Measurements from ENCODE around the gene HUWE1. TPM values are rescaled to one million over a fixed set of nuclear protein-coding genes. Genes with fewer than 3 reads are reported as not detected.

Gene HUWE1
- total and polyA plus RNA-seq, 9 of the 15 experiments (the other 6 are each of a cell fraction or from before 2014, with no cell fraction given), result 23.9 to 204 (median 65.1) TPM

DNA sequence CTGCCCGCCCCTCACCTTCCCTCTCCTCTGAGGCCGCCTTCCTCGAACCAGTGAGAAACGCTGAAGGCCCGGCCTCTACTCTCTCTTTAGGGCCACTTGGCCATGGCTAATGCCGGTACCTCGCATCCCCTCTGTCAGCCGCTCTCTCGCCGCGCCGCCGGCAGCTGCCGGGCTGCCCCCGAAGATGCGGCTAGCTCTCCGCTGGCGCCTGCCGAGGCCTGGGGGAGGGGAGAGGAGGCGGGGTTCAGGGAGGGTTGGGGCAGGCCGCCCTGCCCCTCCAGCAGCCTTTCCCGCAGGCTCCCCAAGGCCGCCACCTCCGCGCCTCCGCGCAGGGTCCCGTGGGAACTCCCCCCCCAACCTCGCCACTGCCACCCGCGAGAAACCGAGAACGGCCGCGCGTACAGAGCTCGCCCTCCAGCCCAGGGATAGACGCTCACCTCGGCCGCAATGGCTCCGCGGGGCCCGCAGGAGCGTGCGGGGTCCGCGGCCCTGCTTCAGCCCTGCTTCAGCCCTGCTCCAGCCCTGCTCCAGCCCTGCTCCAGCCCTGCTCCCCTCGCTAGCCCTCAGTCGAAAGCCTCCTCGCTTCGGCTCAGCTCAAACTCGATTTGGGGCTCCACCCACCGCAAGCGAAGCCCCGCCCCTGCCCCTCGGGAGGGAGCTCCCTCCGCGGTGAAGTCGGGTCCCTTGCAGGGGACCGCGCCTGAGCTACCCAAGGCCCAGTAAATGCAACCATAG is at the start of gene HUWE1 (continued):
- TF ChIP-seq SAFB2 (IDR thresholded peaks at IDR 0.05; ENCODE audit: borderline replicate concordance, low read depth, low read length, severe bottlenecking), result no peak
- no peak for TF ChIP-seq KLF13 (tag; IDR thresholded peaks at IDR 0.05; ENCODE audit: borderline replicate concordance, low read depth)
- TF ChIP-seq, protein P1, sequence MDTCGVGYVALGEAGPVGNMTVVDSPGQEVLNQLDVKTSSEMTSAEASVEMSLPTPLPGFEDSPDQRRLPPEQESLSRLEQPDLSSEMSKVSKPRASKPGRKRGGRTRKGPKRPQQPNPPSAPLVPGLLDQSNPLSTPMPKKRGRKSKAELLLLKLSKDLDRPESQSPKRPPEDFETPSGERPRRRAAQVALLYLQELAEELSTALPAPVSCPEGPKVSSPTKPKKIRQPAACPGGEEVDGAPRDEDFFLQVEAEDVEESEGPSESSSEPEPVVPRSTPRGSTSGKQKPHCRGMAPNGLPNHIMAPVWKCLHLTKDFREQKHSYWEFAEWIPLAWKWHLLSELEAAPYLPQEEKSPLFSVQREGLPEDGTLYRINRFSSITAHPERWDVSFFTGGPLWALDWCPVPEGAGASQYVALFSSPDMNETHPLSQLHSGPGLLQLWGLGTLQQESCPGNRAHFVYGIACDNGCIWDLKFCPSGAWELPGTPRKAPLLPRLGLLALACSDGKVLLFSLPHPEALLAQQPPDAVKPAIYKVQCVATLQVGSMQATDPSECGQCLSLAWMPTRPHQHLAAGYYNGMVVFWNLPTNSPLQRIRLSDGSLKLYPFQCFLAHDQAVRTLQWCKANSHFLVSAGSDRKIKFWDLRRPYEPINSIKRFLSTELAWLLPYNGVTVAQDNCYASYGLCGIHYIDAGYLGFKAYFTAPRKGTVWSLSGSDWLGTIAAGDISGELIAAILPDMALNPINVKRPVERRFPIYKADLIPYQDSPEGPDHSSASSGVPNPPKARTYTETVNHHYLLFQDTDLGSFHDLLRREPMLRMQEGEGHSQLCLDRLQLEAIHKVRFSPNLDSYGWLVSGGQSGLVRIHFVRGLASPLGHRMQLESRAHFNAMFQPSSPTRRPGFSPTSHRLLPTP (IDR thresholded peaks at IDR 0.05; ENCODE audit: borderline replicate concordance, extremely low read depth, insufficient read length), result no peak
- no peak for TF ChIP-seq SMARCE1 (IDR thresholded peaks at IDR 0.05)
- TF ChIP-seq POLR2B (IDR thresholded peaks at IDR 0.05; ENCODE audit: low read depth, partially characterized antibody), result peak; percentile 32
- no peak for TF ChIP-seq HDAC8 (tag; IDR thresholded peaks at IDR 0.05)
- TF ChIP-seq RFX5 (IDR thresholded peaks at IDR 0.05; ENCODE audit: low read depth, low read length), result no peak
- TF ChIP-seq SAFB (IDR thresholded peaks at IDR 0.05; ENCODE audit: borderline replicate concordance, low read depth, low read length), result peak; percentile 82
- TF ChIP-seq, protein P2, sequence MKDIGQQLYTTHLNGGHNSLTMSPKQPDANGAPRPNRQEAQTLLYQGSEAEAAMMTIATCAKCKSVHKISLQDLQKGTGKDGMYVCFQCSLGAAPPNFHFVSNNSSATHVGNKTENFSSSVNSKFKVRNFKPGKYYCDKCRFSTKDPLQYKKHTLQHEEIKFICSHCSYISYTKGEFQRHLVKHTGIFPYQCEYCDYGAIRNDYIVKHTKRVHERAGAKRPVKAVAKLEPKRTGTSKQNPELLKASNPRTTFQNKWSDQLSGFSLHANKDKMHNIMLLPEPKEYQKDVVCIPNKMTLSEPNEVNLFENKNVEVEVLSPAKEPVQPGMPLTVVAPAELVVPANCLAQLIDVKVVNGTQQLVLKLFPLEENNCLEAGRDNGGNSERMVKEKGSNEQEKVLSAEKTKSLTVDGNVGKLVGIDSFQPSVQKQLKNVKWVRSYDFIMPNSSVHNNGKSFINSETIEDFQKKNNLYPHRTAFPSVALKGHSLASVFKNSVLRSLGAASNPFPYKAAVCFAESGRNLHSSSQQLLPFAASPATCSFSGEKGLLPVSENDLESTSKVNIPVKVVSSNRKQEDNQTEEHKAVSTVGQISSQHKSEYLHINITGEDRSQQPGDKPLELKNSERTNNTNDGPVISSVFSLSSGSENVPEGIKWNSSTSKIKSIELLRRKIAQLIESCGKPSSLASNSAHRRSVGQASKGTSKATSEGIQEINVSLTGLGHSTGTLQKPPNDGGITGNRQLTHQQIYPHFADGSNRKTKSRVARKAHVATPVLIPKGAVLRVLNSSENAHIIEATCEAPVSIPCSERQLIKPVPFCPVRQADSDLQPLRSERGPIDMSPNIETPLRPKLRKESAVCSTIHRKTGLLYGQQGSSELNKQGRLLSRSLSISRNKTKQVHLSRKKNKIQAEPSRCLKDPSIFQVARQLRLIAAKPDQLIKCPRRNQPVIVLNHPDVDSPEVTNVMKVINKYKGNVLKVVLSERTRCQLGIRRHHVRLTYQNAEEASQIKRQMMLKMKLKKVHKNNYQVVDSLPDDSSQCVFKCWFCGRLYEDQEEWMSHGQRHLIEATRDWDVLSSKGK (CRISPR knock-in tag; IDR thresholded peaks at IDR 0.05), result no peak
- no peak for TF ChIP-seq SNRNP70 (optimal IDR thresholded peaks at IDR 0.05; ENCODE audit: low read depth, low read length)
- TF ChIP-seq ZNF586 (CRISPR knock-in tag; conservative IDR thresholded peaks at IDR 0.05), result no peak
- TF ChIP-seq, protein P3, sequence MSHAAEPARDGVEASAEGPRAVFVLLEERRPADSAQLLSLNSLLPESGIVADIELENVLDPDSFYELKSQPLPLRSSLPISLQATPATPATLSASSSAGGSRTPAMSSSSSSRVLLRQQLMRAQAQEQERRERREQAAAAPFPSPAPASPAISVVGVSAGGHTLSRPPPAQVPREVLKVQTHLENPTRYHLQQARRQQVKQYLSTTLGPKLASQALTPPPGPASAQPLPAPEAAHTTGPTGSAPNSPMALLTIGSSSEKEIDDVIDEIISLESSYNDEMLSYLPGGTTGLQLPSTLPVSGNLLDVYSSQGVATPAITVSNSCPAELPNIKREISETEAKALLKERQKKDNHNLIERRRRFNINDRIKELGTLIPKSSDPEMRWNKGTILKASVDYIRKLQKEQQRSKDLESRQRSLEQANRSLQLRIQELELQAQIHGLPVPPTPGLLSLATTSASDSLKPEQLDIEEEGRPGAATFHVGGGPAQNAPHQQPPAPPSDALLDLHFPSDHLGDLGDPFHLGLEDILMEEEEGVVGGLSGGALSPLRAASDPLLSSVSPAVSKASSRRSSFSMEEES (CRISPR knock-in tag; IDR thresholded peaks at IDR 0.05), result no peak
- 0 out of 2 replicates have a peak, but pooled peaks have one; percentile 14 for TF ChIP-seq STAG1 (CRISPR knock-in tag; IDR thresholded peaks at IDR 0.05; ENCODE audit: borderline replicate concordance)
- no peak for TF ChIP-seq TAL1 (IDR thresholded peaks at IDR 0.05)
- TF ChIP-seq IRF2 (CRISPR knock-in tag; IDR thresholded peaks at IDR 0.05), result no peak
- TF ChIP-seq CBFB (CRISPR knock-in tag; IDR thresholded peaks at IDR 0.05), result no peak
- peak; percentile 84 for TF ChIP-seq ZNF740 (CRISPR knock-in tag; IDR thresholded peaks at IDR 0.05)
- TF ChIP-seq ZNF740 (tag; IDR thresholded peaks at IDR 0.05), result peak in 1 of 2 experiments; percentile 78; a peak in 2 of 4 replicates

Data from K562 (cell line).